ENCODE measurements around the gene NALF2.

The NALF2 gene
- total RNA-seq = 0 to 0.40 reads per million in 2 donors

DNA sequence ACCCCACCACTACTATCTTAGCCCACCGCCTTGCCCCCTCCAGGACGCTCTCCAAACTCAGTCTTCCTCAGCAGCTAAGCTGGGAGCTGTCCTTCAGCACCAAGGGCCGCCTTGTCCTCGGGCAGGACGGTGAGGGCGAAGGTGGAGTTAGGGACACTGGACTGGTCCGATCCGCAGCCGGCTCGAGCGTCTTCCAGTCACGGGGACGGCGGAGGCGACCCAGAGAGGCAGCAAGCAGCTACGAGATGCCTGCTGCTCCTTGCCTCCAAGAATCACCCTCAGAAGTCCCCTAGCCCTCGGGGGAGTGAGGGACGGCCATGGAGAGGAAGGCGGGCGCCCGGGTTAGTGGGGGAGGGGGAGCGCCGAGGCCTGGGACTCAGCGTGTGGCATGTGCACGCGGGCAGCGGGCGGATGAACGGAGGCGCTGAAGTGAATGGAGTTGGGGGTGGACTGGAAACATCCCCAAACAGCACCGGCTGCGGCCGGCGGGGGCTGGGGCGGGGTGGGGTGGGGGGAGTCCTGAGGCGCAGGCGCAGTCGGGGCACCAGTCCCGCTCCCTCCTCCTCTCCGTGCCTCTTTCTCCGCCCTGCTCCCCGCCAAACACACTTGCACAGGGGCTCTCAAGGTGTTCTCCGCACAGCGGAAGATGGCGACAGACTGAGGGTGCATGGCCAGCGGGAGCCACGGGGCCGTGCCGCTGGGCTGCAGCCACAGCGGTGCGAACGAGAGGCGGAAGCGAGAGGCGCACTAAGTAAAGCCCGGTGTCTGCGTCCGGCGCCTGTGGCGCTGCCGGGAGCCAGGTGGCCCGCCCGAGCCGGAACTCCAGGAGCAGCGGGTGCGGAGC, at the start of gene NALF2:
NALF2 (plus strand) TSS at position 545 of the 844 bp plus-strand sequence. CDS start 957 bp downstream, outside the sequence.
- peak in 2 of 5 experiments; percentile 12 to 28 for DNase-seq

GRCh38 chrX:69457756-69458155, 46.4 kb upstream of the NALF2 start:
- no peak for DNase-seq

DNA sequence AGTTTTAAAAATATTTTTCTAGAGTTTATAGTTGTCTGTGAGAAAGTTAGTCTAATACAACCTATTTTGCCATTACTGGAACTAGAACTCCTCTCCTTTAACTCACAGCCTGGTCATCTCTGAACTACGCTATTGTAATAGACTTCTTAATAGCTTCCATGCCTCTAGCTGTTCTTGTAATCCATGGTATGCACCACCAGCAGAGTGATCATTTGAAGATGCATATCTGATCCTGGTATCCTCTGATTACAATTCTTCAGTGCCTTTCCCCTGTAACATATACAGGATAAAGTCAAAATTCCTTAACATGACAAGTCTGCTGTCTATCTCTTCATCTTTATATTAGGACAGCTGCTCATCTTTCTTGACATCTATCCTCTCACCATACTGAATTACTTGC, 37.6 kb upstream of the NALF2 start:
- no peak for DNase-seq

DNA sequence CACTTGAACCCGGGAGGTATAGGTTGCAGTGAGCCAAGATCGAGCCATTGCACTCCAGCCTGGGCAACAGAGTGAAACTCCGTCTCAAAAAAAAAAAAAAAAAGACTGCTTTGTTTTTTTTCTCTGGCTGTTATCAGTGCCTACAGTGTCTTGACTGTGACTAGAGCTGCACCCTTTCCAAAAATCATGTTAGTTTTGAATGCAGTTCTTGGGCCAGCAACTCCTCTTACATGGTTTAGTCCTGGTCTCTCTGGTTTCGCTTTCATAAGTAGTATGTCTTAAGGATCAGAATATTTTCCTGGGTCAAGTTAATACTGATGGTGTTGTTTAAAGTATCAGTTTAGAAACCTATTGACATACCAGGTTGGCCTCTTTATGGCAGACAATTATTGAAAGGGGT, 34.2 kb upstream of the NALF2 start:
- DNase-seq = no peak

DNA sequence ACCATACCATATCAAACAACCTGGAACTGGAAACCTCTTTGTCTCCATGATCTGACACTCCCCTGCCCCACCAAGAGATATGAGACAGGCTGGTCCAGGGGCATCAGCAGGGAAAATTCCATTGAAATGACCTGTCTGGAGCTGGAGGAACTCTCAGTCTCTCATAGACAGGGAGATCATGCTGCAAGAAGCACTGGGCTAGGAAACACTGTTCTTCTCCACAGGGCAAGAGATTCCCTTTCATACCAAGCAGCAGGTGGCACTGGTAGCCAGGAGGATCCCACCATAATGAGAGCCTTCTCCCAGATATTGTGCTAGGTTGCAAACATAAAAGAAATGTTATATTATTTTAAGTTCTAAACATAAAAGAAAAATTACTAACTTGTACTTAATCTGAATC, 14.5 kb upstream of the NALF2 start:
- no peak for DNase-seq

GRCh38 chrX:69493193-69493592, 10.9 kb upstream of the NALF2 start:
- DNase-seq = peak in 1 of 5 experiments; percentile 7

- no peak for DNase-seq
These were observed 10.4 kb upstream of the NALF2 start for GRCh38 chrX:69493766-69494165.

- DNase-seq = no peak
These were observed 7.9 kb upstream of the NALF2 start for GRCh38 chrX:69496183-69496582.

- DNase-seq = peak in 1 of 5 experiments; percentile 15
These were observed 2.7 kb upstream of the NALF2 start for GRCh38 chrX:69501429-69501828.

DNA sequence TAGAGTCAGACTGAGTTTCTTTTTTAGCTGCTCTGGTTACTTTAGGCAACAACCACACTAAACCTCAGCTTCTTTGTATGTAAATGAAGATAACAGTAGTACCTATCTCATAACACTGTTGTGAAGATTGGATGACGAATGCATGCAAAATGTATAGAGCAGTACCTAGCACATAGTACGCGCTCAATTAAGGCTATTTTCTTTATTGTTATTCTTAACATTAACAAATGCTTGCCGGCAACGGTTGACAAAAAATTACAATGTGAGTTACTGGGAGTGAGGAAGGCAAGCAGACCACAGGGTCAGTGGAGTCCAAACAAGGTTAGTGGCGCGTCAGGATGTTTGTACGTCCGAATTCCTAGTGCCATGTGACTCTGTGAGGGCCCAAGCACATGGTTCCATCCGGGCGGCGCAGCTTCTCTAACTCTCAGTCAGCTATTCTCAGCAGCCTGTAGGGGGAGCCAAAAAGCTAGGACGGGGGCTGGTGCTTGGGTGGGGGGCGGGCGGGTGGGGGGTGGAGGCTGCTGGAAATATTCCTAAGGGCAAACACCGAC, 821 bp upstream of the NALF2 start:
- no peak for DNase-seq

GRCh38 chrX:69504626-69505612, 793 bp downstream of the NALF2 start:
- DNase-seq = no peak

DNA sequence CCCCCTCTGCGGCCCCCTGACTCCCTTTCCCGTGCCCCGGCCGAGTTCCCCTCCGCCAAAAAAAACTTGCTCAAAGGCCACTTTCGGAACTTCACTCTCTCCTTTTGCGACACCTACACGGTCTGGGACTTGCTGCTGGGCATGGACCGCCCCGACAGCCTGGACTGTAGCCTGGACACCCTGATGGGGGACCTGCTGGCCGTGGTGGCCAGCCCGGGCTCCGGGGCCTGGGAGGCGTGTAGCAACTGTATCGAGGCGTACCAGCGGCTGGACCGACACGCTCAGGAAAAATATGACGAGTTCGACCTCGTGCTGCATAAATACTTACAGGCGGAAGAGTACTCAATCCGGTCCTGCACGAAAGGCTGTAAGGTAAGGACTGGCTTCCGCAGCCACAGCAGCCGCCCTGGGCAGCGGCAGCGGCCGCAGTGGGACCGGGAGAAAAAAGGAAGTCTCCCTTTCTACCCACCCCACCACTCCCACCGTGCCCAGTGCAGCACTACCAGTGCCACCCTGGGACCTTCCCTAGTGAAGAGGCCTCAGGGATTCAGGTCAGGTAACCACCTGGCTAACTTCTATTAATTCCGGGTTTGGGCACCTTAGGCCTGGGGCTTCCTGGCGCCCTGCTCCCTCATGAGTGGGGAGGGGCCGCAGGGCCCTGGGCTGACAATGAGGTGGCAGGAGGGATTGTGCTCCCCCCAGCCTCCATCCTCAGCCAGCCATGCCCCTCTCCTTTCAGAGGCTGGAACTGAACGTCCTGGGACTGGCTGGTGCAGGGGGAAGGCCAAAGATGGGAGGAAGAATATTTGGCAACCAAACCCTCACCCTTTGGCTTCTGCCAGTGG, 1.9 kb downstream of the NALF2 start:
- no peak for DNase-seq

GRCh38 chrX:69506617-69507499, 2.7 kb downstream of the NALF2 start:
- no peak for DNase-seq

DNA sequence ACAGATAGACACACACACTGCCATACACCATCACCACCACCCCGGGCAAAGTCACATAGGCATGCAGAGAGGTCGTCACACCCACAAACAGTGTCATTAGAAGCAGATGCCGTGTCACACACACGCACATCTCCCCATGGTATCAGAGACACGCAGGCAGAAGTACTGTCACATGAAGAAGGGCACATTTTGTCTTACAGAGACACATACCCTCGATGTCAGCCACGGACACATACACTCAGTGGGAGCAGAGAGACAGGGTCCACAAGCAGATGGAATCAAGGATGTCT, 3.3 kb downstream of the NALF2 start:
- no peak for DNase-seq

GRCh38 chrX:69508610-69509009, 4.5 kb downstream of the NALF2 start:
- no peak for DNase-seq

GRCh38 chrX:69510137-69510715, 6.1 kb downstream of the NALF2 start:
- no peak for DNase-seq

DNA sequence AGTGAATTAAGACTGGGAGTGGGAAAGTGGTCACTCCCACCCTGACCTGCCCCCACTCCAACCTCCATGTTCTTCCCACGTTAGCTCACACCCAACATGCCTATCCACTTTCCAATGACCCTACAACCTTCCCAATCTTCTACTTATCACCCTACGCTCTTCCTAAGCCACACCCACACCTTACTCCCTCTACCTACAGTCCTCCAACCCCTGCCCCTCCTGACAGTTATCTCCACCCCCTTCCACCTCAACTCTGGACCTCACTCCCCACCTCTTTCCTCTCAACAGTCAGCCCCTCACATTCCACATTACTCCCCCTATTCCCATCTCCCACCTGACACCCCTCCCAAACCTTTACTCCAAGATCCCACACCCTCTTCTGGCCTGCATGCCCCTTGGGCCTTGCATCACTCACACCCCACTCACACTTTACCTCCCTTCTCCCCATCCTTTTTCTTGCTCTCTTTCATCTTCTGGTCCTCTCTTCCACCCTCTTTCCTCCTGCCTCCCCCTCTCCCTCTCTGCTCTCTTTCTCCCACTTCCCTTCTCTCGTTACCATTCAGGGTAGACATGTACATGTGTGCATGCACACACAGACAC, 6.9 kb downstream of the NALF2 start:
- DNase-seq = no peak

DNA sequence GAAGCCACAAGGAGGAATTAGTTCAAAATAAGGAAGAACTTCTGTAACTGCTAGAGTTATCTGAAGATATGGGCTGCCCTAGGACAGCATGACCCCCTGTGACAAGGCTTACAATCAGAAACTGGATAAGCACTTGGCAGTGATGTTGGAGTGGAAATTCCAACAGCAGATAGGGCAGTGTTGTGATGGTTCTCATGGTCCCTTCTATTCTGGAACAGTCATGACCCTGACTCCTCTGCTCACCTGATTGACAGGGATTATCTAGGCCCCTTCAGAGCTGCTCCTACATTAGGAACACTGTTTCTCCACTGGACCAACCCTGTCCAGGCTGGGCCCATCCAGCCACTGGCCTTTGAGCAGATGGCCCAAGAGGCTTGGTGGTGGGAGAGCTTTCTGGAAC, 17.9 kb downstream of the NALF2 start:
- no peak for DNase-seq

- no peak for DNase-seq
These were observed 19.2 kb downstream of the NALF2 start for GRCh38 chrX:69523314-69523713.

DNA sequence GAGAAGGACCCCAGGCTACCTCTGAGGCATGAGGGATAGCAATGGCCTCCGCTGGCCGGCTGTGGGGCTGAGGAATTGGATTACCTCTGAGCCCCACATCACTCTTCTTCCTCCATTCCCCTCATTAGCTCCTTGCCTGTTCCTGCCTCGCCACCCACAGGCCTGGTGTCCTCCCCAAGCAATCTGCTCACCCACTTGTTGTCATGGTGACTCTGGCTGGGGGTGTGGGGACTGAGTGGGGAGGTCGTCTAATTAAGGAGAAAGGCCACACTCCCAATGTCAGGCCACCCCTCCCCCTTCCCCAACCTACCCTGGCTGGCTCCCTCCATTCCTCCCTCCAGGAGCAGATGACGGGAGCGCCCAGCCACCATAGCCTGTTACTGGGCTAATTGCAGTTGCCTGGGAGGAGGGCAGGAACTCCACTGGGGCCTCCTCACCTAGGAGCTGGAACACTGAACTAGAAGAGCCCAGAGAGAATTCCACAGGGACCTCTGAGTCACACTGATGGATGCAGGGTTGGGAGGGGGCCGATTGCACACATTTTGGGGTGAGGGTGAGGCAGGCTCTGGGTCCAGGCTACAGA, 20.7 kb downstream of the NALF2 start:
- no peak for DNase-seq

Measured in T-helper 2 cell (primary cell).